ENCODE results near the gene GLP1R. TPM values are rescaled to one million over a fixed set of nuclear protein-coding genes. Genes with fewer than 3 reads are reported as not detected.

The GLP1R gene
- total and polyA plus RNA-seq, 2 donors from 2014 or later, result 0.13 to 0.22 TPM

GRCh38 chr6:39114388-39114703, 65.8 kb downstream of the GLP1R start:
- intact Hi-C loops (cut with DNase I), result no loop called here
- Histone ChIP-seq H3K27ac (ENCODE audit: low read depth in 2 of 2, low read length in 2 of 2) (peak overlapping the region; percentile 94 to 96), H3K9ac (ENCODE audit: low read length in 3 of 3) (peak overlapping the region; percentile 45 to 67 (median 64)), H3K36me3 (ENCODE audit: control insufficient read depth in 2 of 3, insufficient read depth in 3 of 3, low read length in 3 of 3) (peaks cover 0 to 8% (median 5%) of the 10 kb centered on the region in 3 donors), H3K4me1 (ENCODE audit: control insufficient read depth in 2 of 3, insufficient read depth in 2 of 3, low read depth in 1 of 3, low read length in 3 of 3) (peaks cover 0 to 13% (median 7%) of the 10 kb centered on the region in 3 donors), H3K9me3 (ENCODE audit: control insufficient read depth in 2 of 3, insufficient read depth in 1 of 3, low read length in 3 of 3) (no peaks in the 10 kb centered on the region), H3K27me3 (ENCODE audit: control insufficient read depth, insufficient read depth, low read length) (no peaks in the 10 kb centered on the region), H3K4me3 (ENCODE audit: low read length in 3 of 3) (peak overlapping the region; percentile 65 to 87 (median 87))
- FAIRE-seq (no peak), DNase-seq (no peak)
- TF ChIP-seq CTCF (IDR thresholded peaks at IDR 0.05; ENCODE audit: borderline replicate concordance, extremely low read depth, insufficient read depth), result no peak

GRCh38 chr6:39114704-39115599, 66.4 kb downstream of the GLP1R start, which contains the start of gene SAYSD1:
Gene SAYSD1 (minus strand): TSS chr6:39115186. CDS start chr6:39115089, 97 bp downstream.
- Histone ChIP-seq H3K27me3 (ENCODE audit: control insufficient read depth, insufficient read depth, low read length) (no peaks in the 10 kb centered on the region), H3K36me3 (ENCODE audit: control insufficient read depth in 2 of 3, insufficient read depth in 3 of 3, low read length in 3 of 3) (peaks cover 0 to 5% (median 4%) of the 10 kb centered on the region in 3 donors), H3K27ac (ENCODE audit: low read depth in 2 of 2, low read length in 2 of 2) (peak within 1 kb of the TSS; percentile 94 to 96), H3K9ac (ENCODE audit: low read length in 3 of 3) (peak within 1 kb of the TSS; percentile 64 to 93 (median 67)), H3K4me1 (ENCODE audit: control insufficient read depth in 2 of 3, insufficient read depth in 2 of 3, low read depth in 1 of 3, low read length in 3 of 3) (peaks cover 0 to 13% (median 7%) of the 10 kb centered on the region in 3 donors), H3K4me3 (ENCODE audit: low read length in 3 of 3) (peak within 1 kb of the TSS; percentile 66 to 87 (median 87)), H3K9me3 (ENCODE audit: control insufficient read depth in 2 of 3, insufficient read depth in 1 of 3, low read length in 3 of 3) (no peaks in the 10 kb centered on the region)
- no peak for FAIRE-seq
- intact Hi-C loops (cut with DNase I), result no loop called here
- TF ChIP-seq CTCF (IDR thresholded peaks at IDR 0.05; ENCODE audit: borderline replicate concordance, extremely low read depth, insufficient read depth), result no peak
- peak; percentile 93 to 98 (median 97) for DNase-seq

- Histone ChIP-seq H3K9ac (ENCODE audit: low read length in 3 of 3) (no peak overlapping the region), H3K27me3 (ENCODE audit: control insufficient read depth, insufficient read depth, low read length) (no peaks in the 10 kb centered on the region), H3K27ac (ENCODE audit: low read depth in 2 of 2, low read length in 2 of 2) (no peak overlapping the region), H3K4me1 (ENCODE audit: control insufficient read depth in 2 of 3, insufficient read depth in 2 of 3, low read depth in 1 of 3, low read length in 3 of 3) (peaks cover 0 to 13% (median 7%) of the 10 kb centered on the region in 3 donors), H3K4me3 (ENCODE audit: low read length in 3 of 3) (no peak overlapping the region), H3K9me3 (ENCODE audit: control insufficient read depth in 2 of 3, insufficient read depth in 1 of 3, low read length in 3 of 3) (no peaks in the 10 kb centered on the region), H3K36me3 (ENCODE audit: control insufficient read depth in 2 of 3, insufficient read depth in 3 of 3, low read length in 3 of 3) (no peaks in the 10 kb centered on the region)
- intact Hi-C loops (cut with DNase I), result no loop called here
- FAIRE-seq (no peak), DNase-seq (no peak)
- no peak for TF ChIP-seq CTCF (IDR thresholded peaks at IDR 0.05; ENCODE audit: borderline replicate concordance, extremely low read depth, insufficient read depth)
Observed at GRCh38 chr6:39118921-39119320, 70.3 kb downstream of the GLP1R start.
